Fibroblast of the conjunctiva (primary cell): ENCODE results near the gene DNM2.
"Not testable (repeated sequence)": the region's sequence is repeated elsewhere in the genome, so short reads cannot be mapped to it uniquely, and the experiment has no call there.

Source experiments
- DNase-seq: peaks from one replicate; pipeline ENCODE4 v3.0.0-alpha.2; 2010; ENCODE audit warnings: low read depth

DNM2 gene

GRCh38 chr19:10717356-10718204 is at the start of gene DNM2:
Gene DNM2 (plus strand): TSS chr19:10718079. CDS start chr19:10718243, 164 bp downstream.
- DNase-seq = peak; percentile 100

- DNase-seq = no peak
These were observed 48.6 kb upstream of the DNM2 start for GRCh38 chr19:10669246-10669645.

- DNase-seq = peak; percentile 49
These were observed 47.7 kb upstream of the DNM2 start for GRCh38 chr19:10670182-10670581.

GRCh38 chr19:10670876-10671804 is 46.7 kb upstream of the DNM2 start:
- no peak for DNase-seq

- not testable (repeated sequence) for DNase-seq
These were observed 46.0 kb upstream of the DNM2 start for GRCh38 chr19:10671922-10672321.

DNA sequence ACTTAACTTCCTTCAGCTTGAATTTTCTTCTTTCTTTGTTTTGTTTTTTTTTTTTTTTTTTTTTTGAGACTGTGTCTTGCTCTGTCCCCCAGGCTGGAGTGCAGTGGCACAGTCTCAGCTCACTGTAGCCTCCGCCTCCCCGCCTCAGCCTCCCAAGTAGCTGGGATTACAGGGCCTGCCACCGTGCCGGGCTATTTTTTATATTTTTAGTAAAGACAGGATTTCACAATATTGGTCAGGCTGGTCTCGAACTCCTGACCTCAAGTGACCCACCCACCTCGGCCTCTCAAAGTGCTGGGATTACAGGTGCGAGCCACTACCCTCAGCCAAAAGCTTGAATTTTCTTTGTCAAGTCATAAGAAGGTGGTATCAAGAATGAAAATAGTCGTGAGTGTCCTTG is 42.7 kb upstream of the DNM2 start:
- DNase-seq = not testable (repeated sequence)

- DNase-seq = no peak
These were observed 40.1 kb upstream of the DNM2 start for GRCh38 chr19:10677751-10678150.

GRCh38 chr19:10678813-10679212 is 39.1 kb upstream of the DNM2 start:
- no peak for DNase-seq

- DNase-seq = no peak
These were observed 38.1 kb upstream of the DNM2 start for GRCh38 chr19:10679743-10680142.

- DNase-seq = no peak
These were observed 37.2 kb upstream of the DNM2 start for GRCh38 chr19:10680545-10681135.

DNA sequence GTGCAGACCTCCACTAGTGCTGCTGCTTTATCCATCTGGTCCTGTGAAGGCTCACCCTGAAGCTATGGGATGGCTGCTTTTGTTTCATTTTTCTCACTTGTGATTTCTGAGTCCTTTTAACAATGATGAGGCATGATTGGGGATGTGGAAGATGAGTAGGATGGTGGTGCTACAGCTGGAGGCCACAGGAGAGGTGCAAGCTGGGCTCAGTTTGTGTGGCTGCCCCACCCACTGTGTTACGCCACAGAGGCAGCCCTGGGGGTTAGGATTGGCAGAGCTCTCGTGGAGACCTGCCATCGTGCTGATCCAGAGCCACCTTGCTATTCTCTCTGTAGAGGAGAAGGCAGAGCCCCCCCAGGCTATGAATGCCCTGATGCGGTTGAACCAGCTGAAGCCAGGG is 36.2 kb upstream of the DNM2 start:
- DNase-seq = no peak

DNA sequence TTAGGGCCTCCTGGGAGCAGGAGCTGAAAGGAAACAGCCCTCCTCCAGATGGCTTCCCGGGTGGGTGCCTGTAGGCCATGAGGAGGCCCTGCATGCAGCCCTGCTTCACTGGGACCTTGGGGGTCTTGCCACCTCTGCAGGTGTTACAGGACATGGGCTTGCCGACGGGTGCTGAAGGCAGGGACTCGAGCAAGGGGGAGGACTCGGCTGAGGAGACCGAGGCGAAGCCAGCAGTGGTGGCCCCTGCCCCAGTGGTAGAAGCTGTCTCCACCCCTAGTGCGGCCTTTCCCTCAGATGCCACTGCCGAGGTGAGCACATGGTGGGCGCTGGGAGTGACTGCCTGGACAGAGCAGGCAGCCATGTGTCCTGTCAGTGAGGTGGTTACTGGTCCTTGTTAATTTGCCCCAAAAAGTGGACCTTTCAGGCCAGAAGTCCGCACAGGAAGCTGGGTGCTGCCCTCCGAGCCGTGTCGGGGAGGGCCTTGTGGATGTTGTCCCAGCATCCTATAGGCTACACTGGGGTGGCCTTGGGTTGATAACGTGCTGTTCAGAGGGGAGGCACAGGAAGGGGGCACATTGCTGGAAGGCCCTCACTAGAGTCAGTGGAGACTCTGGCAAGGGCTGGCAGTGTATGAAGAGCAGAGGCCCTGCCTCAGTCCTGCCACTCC is 35.3 kb upstream of the DNM2 start:
- DNase-seq = no peak

DNA sequence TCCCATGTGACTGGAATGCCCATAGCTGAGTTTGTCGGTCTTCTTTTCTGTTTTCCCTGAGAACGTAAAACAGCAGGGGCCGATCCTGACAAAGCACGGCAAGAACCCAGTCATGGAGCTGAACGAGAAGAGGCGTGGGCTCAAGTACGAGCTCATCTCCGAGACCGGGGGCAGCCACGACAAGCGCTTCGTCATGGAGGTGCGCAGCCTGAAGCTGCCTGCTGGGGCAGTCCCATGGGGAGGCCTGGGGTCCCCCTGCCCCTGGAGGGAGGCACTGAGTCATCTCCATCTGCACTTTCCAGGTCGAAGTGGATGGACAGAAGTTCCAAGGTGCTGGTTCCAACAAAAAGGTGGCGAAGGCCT is 34.8 kb upstream of the DNM2 start:
- no peak for DNase-seq

DNA sequence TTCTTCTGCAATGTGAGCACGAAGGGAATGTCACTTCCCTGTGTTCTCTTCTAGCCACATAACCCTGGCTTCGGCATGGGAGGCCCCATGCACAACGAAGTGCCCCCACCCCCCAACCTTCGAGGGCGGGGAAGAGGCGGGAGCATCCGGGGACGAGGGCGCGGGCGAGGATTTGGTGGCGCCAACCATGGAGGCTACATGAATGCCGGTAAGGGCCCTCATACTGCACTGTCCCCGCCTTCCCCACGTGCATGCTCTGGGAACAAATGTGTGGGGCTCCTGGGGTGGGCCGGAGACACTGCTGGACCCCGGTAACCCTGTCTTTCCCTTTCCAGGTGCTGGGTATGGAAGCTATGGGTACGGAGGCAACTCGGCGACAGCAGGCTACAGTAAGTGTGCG is 34.3 kb upstream of the DNM2 start:
- no peak for DNase-seq

DNA sequence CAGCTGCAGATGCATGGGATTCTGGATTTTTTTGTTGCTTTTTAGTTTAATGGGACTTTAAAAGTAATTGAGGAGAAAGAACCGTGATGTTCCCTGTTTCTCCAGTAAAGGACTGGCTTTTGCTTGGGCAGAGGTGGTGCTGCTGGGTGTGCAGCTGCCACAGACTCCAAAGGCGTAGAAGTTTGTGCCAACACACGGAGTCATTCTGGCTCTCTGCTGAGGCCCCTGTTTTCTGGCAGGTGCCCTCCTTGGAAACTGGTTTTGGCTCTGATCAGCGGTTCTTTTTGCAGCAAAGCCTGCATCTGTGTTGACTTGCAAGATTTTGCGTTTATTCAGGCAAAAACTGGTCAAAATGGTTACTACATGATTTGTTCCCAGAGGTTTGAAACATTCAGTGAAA is 32.7 kb upstream of the DNM2 start:
- no peak for DNase-seq

GRCh38 chr19:10686193-10686592 is 31.7 kb upstream of the DNM2 start:
- DNase-seq = no peak

DNA sequence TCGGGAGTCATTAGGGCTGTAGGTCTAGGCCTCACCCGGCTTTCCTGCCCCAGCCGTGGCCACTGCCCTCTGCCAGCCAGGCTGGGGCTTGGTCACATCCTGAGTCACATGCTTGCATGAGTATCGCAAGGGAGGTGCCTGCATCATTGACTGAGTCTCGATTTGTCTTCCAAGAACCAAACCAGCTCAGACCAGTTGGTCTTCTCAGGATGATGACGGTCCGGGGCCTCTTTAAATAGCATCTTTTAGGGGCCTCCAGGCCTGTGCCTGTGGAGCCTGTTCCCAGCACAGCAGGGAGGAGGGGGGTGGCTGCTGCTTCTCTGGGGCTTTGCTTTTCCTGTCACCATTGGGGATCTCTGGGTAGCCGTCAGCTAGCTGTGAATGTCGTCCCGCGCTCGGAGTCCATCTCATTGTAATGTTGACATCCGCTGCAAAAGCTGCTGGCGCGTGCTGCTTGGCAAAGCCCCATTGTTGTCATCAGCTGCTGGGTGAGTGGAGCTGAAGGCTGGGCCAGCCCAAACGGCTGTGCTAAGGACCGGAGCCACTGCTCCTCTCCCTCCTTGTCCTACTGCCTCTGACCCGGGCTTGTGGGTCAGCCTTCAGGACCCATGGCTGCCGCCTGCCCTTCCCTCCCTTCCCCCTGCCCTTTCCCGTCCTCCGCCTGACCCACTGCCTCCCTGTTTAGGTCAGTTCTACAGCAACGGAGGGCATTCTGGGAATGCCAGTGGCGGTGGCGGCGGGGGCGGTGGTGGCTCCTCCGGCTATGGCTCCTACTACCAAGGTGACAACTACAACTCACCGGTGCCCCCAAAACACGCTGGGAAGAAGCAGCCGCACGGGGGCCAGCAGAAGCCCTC is 31.0 kb upstream of the DNM2 start:
- DNase-seq = no peak

DNA sequence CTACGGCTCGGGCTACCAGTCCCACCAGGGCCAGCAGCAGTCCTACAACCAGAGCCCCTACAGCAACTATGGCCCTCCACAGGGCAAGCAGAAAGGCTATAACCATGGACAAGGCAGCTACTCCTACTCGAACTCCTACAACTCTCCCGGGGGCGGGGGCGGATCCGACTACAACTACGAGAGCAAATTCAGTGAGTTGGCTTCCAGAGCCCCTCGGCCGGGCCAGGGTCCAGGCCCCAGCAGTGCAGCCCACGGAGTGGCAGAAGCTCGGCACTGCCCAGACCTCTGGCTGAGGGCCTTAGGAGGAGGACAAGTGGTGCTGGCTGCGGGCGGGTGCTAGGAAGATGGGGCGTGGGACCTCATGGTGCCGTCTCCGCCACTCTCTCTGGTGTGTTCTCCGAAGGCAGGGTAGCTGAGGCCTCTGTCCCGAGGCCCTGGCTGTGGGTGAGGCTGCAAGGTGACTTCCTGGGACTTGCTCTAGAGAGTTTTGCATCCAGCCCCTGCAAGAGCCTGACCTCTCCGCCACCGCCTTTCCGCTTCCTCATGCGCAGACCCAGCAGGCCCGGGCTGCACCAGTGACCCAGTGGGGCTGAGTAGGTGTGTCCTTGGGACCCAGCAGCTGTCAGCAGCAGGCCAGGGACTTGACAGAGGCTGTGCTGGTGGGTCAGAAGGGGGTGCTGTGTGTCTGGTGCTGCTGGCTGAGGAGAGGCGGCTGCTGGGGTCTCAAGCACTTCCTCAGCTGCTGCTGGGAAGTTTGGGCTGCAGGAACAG is 30.2 kb upstream of the DNM2 start:
- no peak for DNase-seq

DNA sequence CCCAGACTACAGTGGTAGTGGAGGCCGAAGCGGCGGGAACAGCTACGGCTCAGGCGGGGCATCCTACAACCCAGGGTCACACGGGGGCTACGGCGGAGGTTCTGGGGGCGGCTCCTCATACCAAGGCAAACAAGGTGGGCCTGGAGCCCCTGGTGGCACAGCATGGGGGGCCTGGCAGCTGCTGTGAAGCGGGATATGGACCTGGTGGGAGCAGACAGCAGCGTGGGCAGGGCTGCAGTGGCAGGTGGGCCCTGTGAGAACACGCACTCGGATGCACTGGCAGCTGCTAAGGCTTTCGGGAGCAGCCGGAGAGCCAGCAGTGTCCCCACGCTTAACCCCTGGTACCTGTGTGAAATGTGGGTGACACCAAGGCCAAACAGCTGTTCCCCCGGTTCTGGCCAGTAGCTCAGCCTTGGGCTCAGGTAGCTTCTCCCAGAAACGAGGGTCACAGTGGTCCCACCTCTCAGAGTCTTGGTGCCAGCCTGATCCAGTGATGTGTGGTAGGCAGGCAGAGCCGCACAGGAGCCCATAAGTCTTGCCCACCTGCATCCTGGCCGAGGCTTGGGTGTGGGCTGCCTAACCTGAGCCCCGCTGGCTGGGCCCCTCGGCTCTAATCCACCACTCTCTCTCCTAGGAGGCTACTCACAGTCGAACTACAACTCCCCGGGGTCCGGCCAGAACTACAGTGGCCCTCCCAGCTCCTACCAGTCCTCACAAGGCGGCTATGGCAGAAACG is 29.2 kb upstream of the DNM2 start:
- DNase-seq = no peak

DNA sequence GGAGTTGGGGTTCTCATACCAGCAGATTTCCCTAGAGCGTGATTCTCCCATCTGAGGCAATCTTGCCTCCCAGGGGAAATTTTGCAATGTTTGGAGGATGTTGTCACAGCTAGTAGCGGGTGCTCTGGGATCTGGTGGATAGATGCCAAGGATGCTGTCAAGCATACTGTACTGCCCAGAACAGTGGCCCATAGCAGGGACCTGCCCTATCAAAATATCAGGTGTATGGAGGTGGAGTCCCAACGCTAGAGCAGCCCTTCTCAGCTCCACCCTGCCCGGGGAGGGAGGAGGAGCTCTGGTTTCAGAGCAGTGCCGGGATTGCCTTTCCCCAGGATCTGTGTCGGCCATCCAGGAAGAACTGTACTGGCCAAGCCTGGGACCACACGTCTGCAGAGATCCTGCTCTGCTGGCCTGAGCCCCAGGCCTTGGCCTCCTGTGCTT is 27.5 kb upstream of the DNM2 start:
- peak; percentile 18 for DNase-seq
